ENCODE measurements around the gene CNTNAP5.

DNA sequence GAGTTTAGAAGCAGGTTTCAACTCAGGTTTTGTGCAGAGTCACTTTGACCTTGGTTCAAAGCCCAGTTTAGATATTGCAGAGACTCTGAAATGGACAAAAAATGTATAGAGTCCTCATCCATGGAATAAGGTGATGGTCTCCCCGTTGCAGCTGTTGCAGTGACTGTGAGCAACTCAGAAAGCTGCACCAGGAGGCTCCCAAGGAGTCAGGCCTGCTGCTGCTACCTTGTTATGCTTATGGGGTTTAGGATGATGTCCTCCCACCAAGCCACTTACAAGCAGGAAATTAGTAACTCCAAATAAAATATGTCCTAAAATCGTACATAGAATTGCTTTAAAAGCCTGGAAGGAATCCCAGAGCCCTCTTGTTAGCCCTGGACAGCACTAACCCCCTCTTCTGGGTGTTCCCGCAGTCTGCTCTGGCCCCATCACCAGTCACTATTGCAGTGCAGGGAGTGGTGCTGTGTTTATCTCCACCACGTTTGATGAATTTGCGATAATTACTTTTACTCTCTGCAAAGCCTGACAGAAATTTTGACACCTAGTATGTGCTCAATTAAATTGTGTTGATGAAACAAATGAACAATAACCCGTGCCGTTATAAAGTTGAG is 189.0 kb downstream of the CNTNAP5 start:
- TF ChIP-seq, protein P1, sequence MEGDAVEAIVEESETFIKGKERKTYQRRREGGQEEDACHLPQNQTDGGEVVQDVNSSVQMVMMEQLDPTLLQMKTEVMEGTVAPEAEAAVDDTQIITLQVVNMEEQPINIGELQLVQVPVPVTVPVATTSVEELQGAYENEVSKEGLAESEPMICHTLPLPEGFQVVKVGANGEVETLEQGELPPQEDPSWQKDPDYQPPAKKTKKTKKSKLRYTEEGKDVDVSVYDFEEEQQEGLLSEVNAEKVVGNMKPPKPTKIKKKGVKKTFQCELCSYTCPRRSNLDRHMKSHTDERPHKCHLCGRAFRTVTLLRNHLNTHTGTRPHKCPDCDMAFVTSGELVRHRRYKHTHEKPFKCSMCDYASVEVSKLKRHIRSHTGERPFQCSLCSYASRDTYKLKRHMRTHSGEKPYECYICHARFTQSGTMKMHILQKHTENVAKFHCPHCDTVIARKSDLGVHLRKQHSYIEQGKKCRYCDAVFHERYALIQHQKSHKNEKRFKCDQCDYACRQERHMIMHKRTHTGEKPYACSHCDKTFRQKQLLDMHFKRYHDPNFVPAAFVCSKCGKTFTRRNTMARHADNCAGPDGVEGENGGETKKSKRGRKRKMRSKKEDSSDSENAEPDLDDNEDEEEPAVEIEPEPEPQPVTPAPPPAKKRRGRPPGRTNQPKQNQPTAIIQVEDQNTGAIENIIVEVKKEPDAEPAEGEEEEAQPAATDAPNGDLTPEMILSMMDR (IDR thresholded peaks at IDR 0.05), result no peak
- no peak for TF ChIP-seq POLR2A (IDR thresholded peaks at IDR 0.05)
